Measurements from ENCODE around the gene MKRN1.
"Not testable (repeated sequence)": the region's sequence is repeated elsewhere in the genome, so short reads cannot be mapped to it uniquely, and the experiment has no call there.

MKRN1 gene

GRCh38 chr7:140479062-140479738 lies at the start of gene MKRN1:
TSS of gene MKRN1 (minus strand) at chr7:140479505. CDS start at chr7:140479344, 161 bp downstream.
- DNase-seq, result peak; percentile 93

GRCh38 chr7:140526787-140527664 lies 47.7 kb upstream of the MKRN1 start:
- DNase-seq, result no peak

- DNase-seq, result no peak
Measured at GRCh38 chr7:140526214-140526613, 46.9 kb upstream of the MKRN1 start.

GRCh38 chr7:140525743-140526142 lies 46.4 kb upstream of the MKRN1 start:
- DNase-seq, result no peak

- DNase-seq, result no peak
Measured at GRCh38 chr7:140521421-140521820, 42.1 kb upstream of the MKRN1 start.

- DNase-seq, result no peak
Measured at GRCh38 chr7:140519007-140519399, 39.7 kb upstream of the MKRN1 start.

GRCh38 chr7:140518370-140519006 lies 39.2 kb upstream of the MKRN1 start:
- DNase-seq, result no peak

GRCh38 chr7:140517546-140518369 lies 38.5 kb upstream of the MKRN1 start:
- DNase-seq, result peak; percentile 35

- no peak for DNase-seq
Measured at GRCh38 chr7:140512317-140513000, 33.2 kb upstream of the MKRN1 start.

- DNase-seq, result no peak
Measured at GRCh38 chr7:140509789-140510188, 30.5 kb upstream of the MKRN1 start.

GRCh38 chr7:140507556-140507955 lies 28.3 kb upstream of the MKRN1 start:
- DNase-seq, result not testable (repeated sequence)

- DNase-seq, result no peak
Measured at GRCh38 chr7:140506788-140507464, 27.6 kb upstream of the MKRN1 start.

- no peak for DNase-seq
Measured at GRCh38 chr7:140501966-140502365, 22.7 kb upstream of the MKRN1 start.

GRCh38 chr7:140497807-140498206 lies 18.5 kb upstream of the MKRN1 start:
- DNase-seq, result not testable (repeated sequence)

GRCh38 chr7:140497241-140497769 lies 18.0 kb upstream of the MKRN1 start:
- no peak for DNase-seq

- DNase-seq, result no peak
Measured at GRCh38 chr7:140495514-140496097, 16.3 kb upstream of the MKRN1 start.

GRCh38 chr7:140494867-140495266 lies 15.6 kb upstream of the MKRN1 start:
- no peak for DNase-seq

GRCh38 chr7:140489026-140489359 lies 9.7 kb upstream of the MKRN1 start:
- DNase-seq, result no peak

GRCh38 chr7:140485500-140486265 lies 6.4 kb upstream of the MKRN1 start:
- DNase-seq, result no peak

- no peak for DNase-seq
Measured at GRCh38 chr7:140484951-140485499, 5.7 kb upstream of the MKRN1 start.

Measured in NCI-H1048 (cell line).